ENCODE results near the gene SEBOX.

DNA sequence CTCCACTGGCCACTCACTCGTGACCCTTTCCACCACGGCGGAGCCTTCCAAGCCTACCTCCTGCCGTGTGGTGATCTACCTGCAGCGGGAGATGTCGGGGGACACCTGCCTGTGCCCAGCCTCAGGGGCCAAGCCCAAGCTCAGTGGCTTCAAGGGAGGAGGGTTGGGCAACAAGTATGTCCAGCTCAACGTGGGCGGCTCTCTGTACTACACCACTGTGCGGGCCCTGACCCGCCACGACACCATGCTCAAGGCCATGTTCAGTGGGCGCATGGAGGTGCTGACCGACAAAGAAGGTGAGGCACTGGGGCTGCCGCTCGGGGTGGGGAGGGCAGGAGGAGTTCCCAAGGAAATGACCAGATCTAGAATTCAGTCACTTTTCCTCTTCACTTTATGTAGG, 25.6 kb downstream of the SEBOX start:
- TF ChIP-seq EZH2 (IDR thresholded peaks at IDR 0.05; ENCODE audit: insufficient read depth, low read length), result no peak
- TF ChIP-seq, protein P1, sequence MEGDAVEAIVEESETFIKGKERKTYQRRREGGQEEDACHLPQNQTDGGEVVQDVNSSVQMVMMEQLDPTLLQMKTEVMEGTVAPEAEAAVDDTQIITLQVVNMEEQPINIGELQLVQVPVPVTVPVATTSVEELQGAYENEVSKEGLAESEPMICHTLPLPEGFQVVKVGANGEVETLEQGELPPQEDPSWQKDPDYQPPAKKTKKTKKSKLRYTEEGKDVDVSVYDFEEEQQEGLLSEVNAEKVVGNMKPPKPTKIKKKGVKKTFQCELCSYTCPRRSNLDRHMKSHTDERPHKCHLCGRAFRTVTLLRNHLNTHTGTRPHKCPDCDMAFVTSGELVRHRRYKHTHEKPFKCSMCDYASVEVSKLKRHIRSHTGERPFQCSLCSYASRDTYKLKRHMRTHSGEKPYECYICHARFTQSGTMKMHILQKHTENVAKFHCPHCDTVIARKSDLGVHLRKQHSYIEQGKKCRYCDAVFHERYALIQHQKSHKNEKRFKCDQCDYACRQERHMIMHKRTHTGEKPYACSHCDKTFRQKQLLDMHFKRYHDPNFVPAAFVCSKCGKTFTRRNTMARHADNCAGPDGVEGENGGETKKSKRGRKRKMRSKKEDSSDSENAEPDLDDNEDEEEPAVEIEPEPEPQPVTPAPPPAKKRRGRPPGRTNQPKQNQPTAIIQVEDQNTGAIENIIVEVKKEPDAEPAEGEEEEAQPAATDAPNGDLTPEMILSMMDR (IDR thresholded peaks at IDR 0.05; ENCODE audit: insufficient read depth, low read depth, low read length), result no peak

All from astrocyte (in vitro differentiated cells and primary cell).